IMR-90 (cell line): ENCODE measurements around the gene EXOC4. TPM values are rescaled to one million over a fixed set of nuclear protein-coding genes. Genes with fewer than 3 reads are reported as not detected.

Experiments used
- ATAC-seq: fragments of 200-7000 bp; cut with Tn5 transposase; 2 replicates; pipeline ENCODE4 v1.9.1; 2020; ENCODE audit warnings: low read depth, mild to moderate bottlenecking, moderate library complexity
- BruUV-seq: library from RNA; stranded (reverse); fragments of 400-500 nt; replicated peaks from 2 replicates; lab custom pipeline; 2021; lab: Mats Ljungman, UMichigan
- CTCF ChIA-PET: fragments of 300-600 bp; formaldehyde crosslinking; extraction: SDS; loops from one replicate; lab custom pipeline; 2021; ENCODE audit warnings: antibody characterized with exemption; lab: Yijun Ruan, JAX
- POLR2A ChIA-PET: fragments of 300-600 bp; sonication (Branson Sonifier 250); formaldehyde crosslinking; loops from one replicate; lab custom pipeline; 2022; ENCODE audit warnings: antibody characterized with exemption; ENCODE audit not compliant: unreplicated experiment; lab: Charles Lee
- DNase-seq: peaks from one replicate; pipeline ENCODE4 v3.0.0; 2013
- H2AFZ ChIP-seq: replicated peaks from 2 replicates; pipeline ENCODE3; 2013; ENCODE audit warnings: low read length, mild to moderate bottlenecking; ENCODE audit not compliant: poor library complexity
- H2AK5ac ChIP-seq: 2 replicates; pipeline ENCODE4 v1.6.1; 2013; ENCODE audit warnings: low read depth, low read length, inconsistent platforms
- H2AK9ac ChIP-seq: replicated peaks from 2 replicates; pipeline ENCODE3; 2013; ENCODE audit warnings: mild to moderate bottlenecking, low read depth, low read length, moderate library complexity; ENCODE audit not compliant: poor library complexity
- H2BK120ac ChIP-seq: 2 replicates; pipeline ENCODE4 v1.6.1; 2013; ENCODE audit warnings: low read depth, low read length, inconsistent platforms
- H2BK15ac ChIP-seq: 3 replicates; pipeline ENCODE4 v1.6.1; 2013; ENCODE audit warnings: low read depth, low read length, inconsistent platforms
- H2BK20ac ChIP-seq: 2 replicates; pipeline ENCODE4 v1.6.1; 2013; ENCODE audit warnings: low read depth, mild to moderate bottlenecking, inconsistent platforms, low read length, moderate library complexity
- H2BK5ac ChIP-seq: 2 replicates; pipeline ENCODE4 v1.6.1; 2013; ENCODE audit warnings: mild to moderate bottlenecking, low read depth, low read length, inconsistent platforms; ENCODE audit not compliant: poor library complexity, severe bottlenecking
- H3K14ac ChIP-seq: replicated peaks from 2 replicates; pipeline ENCODE4 v1.6.1; 2013; ENCODE audit warnings: low read depth, low read length, inconsistent platforms
- H3K18ac ChIP-seq: 2 replicates; pipeline ENCODE4 v1.6.1; 2013; ENCODE audit warnings: low read depth, low read length, control low read depth
- H3K23ac ChIP-seq: 2 replicates; pipeline ENCODE4 v1.6.1; 2013; ENCODE audit warnings: low read depth, low read length, inconsistent platforms
- H3K27ac ChIP-seq: 2 replicates; pipeline ENCODE4 v1.5.1; 2013; ENCODE audit warnings: mild to moderate bottlenecking, control low read depth, low read length; ENCODE audit not compliant: insufficient read depth
- H3K27me3 ChIP-seq: 2 replicates; pipeline ENCODE4 v1.6.1; 2013; ENCODE audit warnings: low read length; ENCODE audit not compliant: control insufficient read depth, insufficient read depth
- H3K36me3 ChIP-seq: 2 replicates; pipeline ENCODE4 v1.6.1; 2013; ENCODE audit warnings: low read length, mixed read lengths; ENCODE audit not compliant: control insufficient read depth, insufficient read depth
- H3K4ac ChIP-seq: 2 replicates; pipeline ENCODE4 v1.6.1; 2013; ENCODE audit warnings: low read depth, low read length, inconsistent platforms
- H3K4me1 ChIP-seq: 2 replicates; pipeline ENCODE4 v1.6.1; 2013; ENCODE audit warnings: low read length, mixed read lengths; ENCODE audit not compliant: control insufficient read depth, insufficient read depth
- H3K4me2 ChIP-seq: 2 replicates; pipeline ENCODE4 v1.6.1; 2013; ENCODE audit warnings: low read depth, mild to moderate bottlenecking, control low read depth, low read length, moderate library complexity
- H3K4me3 ChIP-seq: 2 replicates; pipeline ENCODE4 v1.5.1; 2013; ENCODE audit warnings: low read depth, mild to moderate bottlenecking, control low read depth, low read length, moderate library complexity; ENCODE audit not compliant: insufficient read depth
- H3K56ac ChIP-seq: 2 replicates; pipeline ENCODE4 v1.6.1; 2013; ENCODE audit warnings: low read length, inconsistent platforms; ENCODE audit not compliant: insufficient read depth; ENCODE audit errors: extremely low read depth
- H3K79me1 ChIP-seq, 2 experiments: 2 replicates each; pipeline ENCODE4 v1.6.1; 2013; ENCODE audit warnings: low read length in 2 of 2, inconsistent platforms in 1 of 2, low read depth in 1 of 2
- H3K9ac ChIP-seq: 2 replicates; pipeline ENCODE4 v1.6.1; 2013; ENCODE audit warnings: low read depth, low read length, control low read depth
- H3K9me1 ChIP-seq: 2 replicates; pipeline ENCODE4 v1.6.1; 2013; ENCODE audit warnings: low read length, inconsistent platforms; ENCODE audit not compliant: insufficient read depth
- H3K9me3 ChIP-seq: 2 replicates; pipeline ENCODE4 v1.6.1; 2013; ENCODE audit warnings: low read length; ENCODE audit not compliant: control insufficient read depth, insufficient read depth
- H4K20me1 ChIP-seq: 2 replicates; pipeline ENCODE4 v1.6.1; 2013; ENCODE audit warnings: low read length, inconsistent platforms; ENCODE audit not compliant: insufficient read depth
- H4K5ac ChIP-seq: 2 replicates; pipeline ENCODE4 v1.6.1; 2013; ENCODE audit warnings: mild to moderate bottlenecking, low read depth, low read length, control low read depth
- H4K8ac ChIP-seq, 2 experiments: 2 replicates each; pipeline ENCODE4 v1.6.1; 2013; ENCODE audit warnings: low read depth in 2 of 2, low read length in 2 of 2, control low read depth in 1 of 2, inconsistent platforms in 1 of 2
- H4K91ac ChIP-seq: 2 replicates; pipeline ENCODE4 v1.6.1; 2013; ENCODE audit warnings: low read depth, low read length, inconsistent platforms; ENCODE audit not compliant: insufficient read depth
- CEBPB ChIP-seq: IDR thresholded peaks from 2 replicates; pipeline ENCODE4 v1.6.1; 2012; ENCODE audit warnings: low read depth, low read length, improper control_type of control experiment
- CHD1 ChIP-seq: IDR thresholded peaks from 2 replicates; pipeline ENCODE4 v1.6.1; 2012; ENCODE audit warnings: low read depth, low read length, improper control_type of control experiment
- FOS ChIP-seq: fragments of 150-350 bp; IDR thresholded peaks from 2 replicates; pipeline ENCODE4 v1.6.1; 2016; ENCODE audit warnings: low read depth, low read length
- MAZ ChIP-seq: IDR thresholded peaks from 2 replicates; pipeline ENCODE4 v1.6.1; 2012; ENCODE audit warnings: low read depth, mild to moderate bottlenecking, low read length, improper control_type of control experiment, moderate library complexity, borderline replicate concordance
- WGBS, 2 experiments: methylation state at CpG; one replicate each; pipeline versions ENCODE4 v1.1.5 to v1.1.7; 2013; ENCODE audit warnings: missing lambda C conversion rate in 2 of 2; ENCODE audit not compliant: insufficient read length in 1 of 2; ENCODE audit errors: extremely low coverage in 2 of 2; 5-methylcytosine and 5-hydroxymethylcytosine counted together
- dilution Hi-C: fragments of 300-500 bp; cut with HindIII; formaldehyde crosslinking; loops from one replicate; pipeline ENCODE4 v1.14.3; 2018; ENCODE audit warnings: low sequenced_read_pairs; ENCODE audit not compliant: unreplicated experiment
- in situ Hi-C: fragments of 300-500 bp; cut with MboI; formaldehyde crosslinking; loops from 3 replicates; pipeline ENCODE4 v1.14.3; 2019; ENCODE audit warnings: low sequenced_read_pairs, inconsistent platforms, mixed read lengths
- intact Hi-C: fragments of 100-400 bp; cut with micrococcal nuclease; formaldehyde crosslinking; loops from 2 replicates; pipeline ENCODE4 v1.10.0; 2022
- polyA plus RNA-seq, 3 experiments: library from polyadenylated mRNA; depleted of rRNA; stranded (reverse); fragments of >200 nt; gene quantifications; 2 replicates each; pipeline ENCODE4 v1.2.3, GENCODE V29; 2012; ENCODE audit warnings: low replicate concordance in 1 of 3
- total RNA-seq: library from RNA; depleted of rRNA; stranded (reverse); fragments of >200 nt; gene quantifications from 2 replicates; pipeline ENCODE4 v1.2.3, GENCODE V29; 2012

Gene EXOC4
- total and polyA plus RNA-seq, 2 of the 4 experiments (the other 2 are of a cell fraction): 25.4 to 94.6 TPM

DNA sequence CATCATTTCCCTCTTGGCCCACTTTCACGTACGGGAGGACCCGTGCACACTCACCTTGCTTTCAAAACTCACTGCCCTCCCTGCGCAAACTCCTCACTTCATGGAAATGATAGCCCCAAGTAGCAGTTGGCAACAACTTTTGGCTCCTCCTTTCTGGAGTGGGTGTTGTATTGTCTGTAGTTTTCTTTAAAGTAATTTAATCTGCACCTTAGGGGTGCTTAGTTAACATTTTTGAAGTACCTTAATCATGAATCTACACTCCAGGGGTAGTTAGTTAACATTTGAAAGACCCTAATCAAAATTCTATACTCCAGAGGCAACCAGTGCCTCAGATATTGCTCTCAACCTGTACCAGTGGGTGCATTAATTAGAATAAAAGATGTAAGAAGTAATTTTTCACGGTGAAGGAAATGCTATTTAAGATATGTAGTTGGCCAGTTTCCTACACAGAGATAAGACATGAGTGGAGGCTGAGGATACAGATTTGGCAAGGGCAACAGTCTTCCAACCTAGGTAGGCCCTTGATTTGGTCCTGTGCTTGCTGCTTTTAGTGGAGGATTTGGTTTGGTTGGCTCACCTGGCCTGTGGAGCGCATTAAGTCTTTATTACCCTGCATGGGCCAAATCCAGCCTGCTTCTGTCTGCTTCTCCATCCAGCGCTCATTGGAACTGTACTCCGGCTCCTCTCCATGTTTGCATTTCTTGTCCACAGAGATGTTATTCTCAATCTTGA is 93.0 kb downstream of the EXOC4 start:
- Histone ChIP-seq H2BK15ac (no peak overlapping the region), H3K4me1 (no peaks in the 10 kb centered on the region), H3K79me1 (peaks cover 6 to 7% of the 10 kb centered on the region in 2 experiments; a peak in 2 of 4 replicates), H3K4me3 (no peak overlapping the region), H3K23ac (peak overlapping the region; percentile 3; the same call in 1 of the 2 replicates), H3K9ac (no peak overlapping the region), H2BK120ac (no peak overlapping the region), H2AK5ac (no peak overlapping the region), H2BK20ac (no peak overlapping the region), H2AK9ac (no peak overlapping the region), H4K20me1 (no peaks in the 10 kb centered on the region), H3K4ac (no peak overlapping the region), H3K27me3 (no peaks in the 10 kb centered on the region), H3K9me1 (no peaks in the 10 kb centered on the region), H3K4me2 (no peak overlapping the region), H3K9me3 (no peaks in the 10 kb centered on the region), H3K36me3 (no peaks in the 10 kb centered on the region), H3K56ac (no peak overlapping the region), H3K18ac (no peak overlapping the region), H4K8ac (no peak overlapping the region), H2AFZ (no peak overlapping the region), H2BK5ac (no peak overlapping the region), H4K5ac (no peak overlapping the region), H3K27ac (no peak overlapping the region), H3K14ac (no peak overlapping the region), H4K91ac (no peak overlapping the region)
- intact Hi-C loops: loop anchor here (10.0 kb wide), 1 partner anchor 669 kb away; no protein-coding TSS in a partner anchor
- ATAC-seq: no peak
- WGBS, 2 experiments: no CpG with 5 or more reads among the region's 8 CpGs
- no peak for DNase-seq
- no peak for TF ChIP-seq CHD1
- no peak for TF ChIP-seq CEBPB
- TF ChIP-seq MAZ: no peak
- TF ChIP-seq FOS: no peak
- no TSS peak for BruUV-seq
- in situ Hi-C loops: no loop called here
- dilution Hi-C loops: no loop called here
- ChIA-PET POLR2A (no interaction called here), CTCF (no interaction called here)
